Fibroblast of skin of left quadriceps (primary cell): Measurements from ENCODE around the gene PPM1L.

Experiments
- DNase-seq, 2 experiments: peaks; one replicate each; pipeline ENCODE4 v3.0.0-alpha.2; 2013; ENCODE audit warnings: low read depth in 2 of 2

The PPM1L gene

GRCh38 chr3:160852856-160853255 lies 96.8 kb downstream of the PPM1L start:
- DNase-seq: no peak

GRCh38 chr3:160856450-160856849 lies 100.4 kb downstream of the PPM1L start:
- DNase-seq: no peak

- DNase-seq: no peak
Observed at GRCh38 chr3:160857476-160858119, 101.6 kb downstream of the PPM1L start.

GRCh38 chr3:160860346-160860745 lies 104.3 kb downstream of the PPM1L start:
- no peak for DNase-seq

GRCh38 chr3:160869825-160870224 lies 113.8 kb downstream of the PPM1L start:
- no peak for DNase-seq

GRCh38 chr3:160870327-160870726 lies 114.3 kb downstream of the PPM1L start:
- DNase-seq: no peak

- DNase-seq: no peak
Observed at GRCh38 chr3:160874736-160875135, 118.7 kb downstream of the PPM1L start.

- no peak for DNase-seq
Observed at GRCh38 chr3:160876643-160877042, 120.6 kb downstream of the PPM1L start.

GRCh38 chr3:160879859-160880258 lies 123.8 kb downstream of the PPM1L start:
- DNase-seq: no peak

- DNase-seq: no peak
Observed at GRCh38 chr3:160883373-160883772, 127.3 kb downstream of the PPM1L start.

GRCh38 chr3:160885791-160886286 lies 129.8 kb downstream of the PPM1L start:
- peak; percentile 57 to 62 for DNase-seq

- no peak for DNase-seq
Observed at GRCh38 chr3:160886421-160886820, 130.4 kb downstream of the PPM1L start.

- no peak for DNase-seq
Observed at GRCh38 chr3:160893207-160893606, 137.2 kb downstream of the PPM1L start.

GRCh38 chr3:160904691-160905090 lies 148.7 kb downstream of the PPM1L start:
- DNase-seq: no peak

GRCh38 chr3:160906646-160907045 lies 150.6 kb downstream of the PPM1L start:
- no peak for DNase-seq

- no peak for DNase-seq
Observed at GRCh38 chr3:160909917-160910316, 153.9 kb downstream of the PPM1L start.

GRCh38 chr3:160911411-160911810 lies 155.4 kb downstream of the PPM1L start:
- DNase-seq: no peak

- DNase-seq: no peak
Observed at GRCh38 chr3:160916472-160916871, 160.4 kb downstream of the PPM1L start.

GRCh38 chr3:160919942-160920341 lies 163.9 kb downstream of the PPM1L start:
- DNase-seq: no peak

GRCh38 chr3:160921020-160921635 lies 165.1 kb downstream of the PPM1L start:
- DNase-seq: no peak

- no peak for DNase-seq
Observed at GRCh38 chr3:160924776-160925175, 168.7 kb downstream of the PPM1L start.

- DNase-seq: no peak
Observed at GRCh38 chr3:160927620-160928019, 171.6 kb downstream of the PPM1L start.

GRCh38 chr3:160928183-160928726 lies 172.2 kb downstream of the PPM1L start:
- DNase-seq: no peak
